ENCODE data around the gene RGS7BP. TPM values are rescaled to one million over a fixed set of nuclear protein-coding genes. Genes with fewer than 3 reads are reported as not detected.

The RGS7BP gene
- total and polyA plus RNA-seq, 12 donors = 0.54 to 23.5 (median 7.4) TPM

DNA sequence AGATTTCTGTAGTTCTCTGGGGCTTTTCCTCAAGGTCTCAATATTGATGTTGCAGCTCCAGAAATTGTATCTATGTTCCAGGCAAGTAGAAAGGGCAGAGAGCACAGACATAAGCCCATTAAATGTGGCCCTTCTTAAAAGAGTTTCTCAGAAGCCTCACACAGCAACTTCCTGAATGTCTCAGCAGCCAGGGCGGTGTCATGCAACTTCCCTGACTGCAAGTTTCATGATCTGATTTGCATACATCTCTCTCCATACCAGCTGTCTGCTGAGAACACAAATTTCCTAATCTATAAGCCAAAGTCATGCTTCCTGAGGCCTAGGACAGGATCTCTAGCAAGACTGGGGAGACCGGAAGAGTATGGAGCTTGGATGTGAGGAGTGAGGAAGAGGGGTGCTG is 13.0 kb downstream of the RGS7BP start:
- no peak for DNase-seq
- no peak overlapping the region for H3K27ac ChIP-seq
- no peaks in the 10 kb centered on the region for H3K27me3 ChIP-seq
- H3K9me3 ChIP-seq (replicated peaks in 1 of 3) = no peaks in the 10 kb centered on the region
- H3K4me1 ChIP-seq (replicated peaks in 1 of 2) = no peaks in the 10 kb centered on the region
- no peak overlapping the region for H3K4me3 ChIP-seq
- no peaks in the 10 kb centered on the region for H3K36me3 ChIP-seq (replicated peaks in 1 of 2)
- intact Hi-C loops (cut with DNase I) = no loop called here
- WGBS, 4 donors = 79 to 97% (median 89%) methylated on average over 2 of the region's 2 CpGs
- TF ChIP-seq POLR2A (IDR thresholded peaks at IDR 0.05) (no peak), CTCF (IDR thresholded peaks at IDR 0.05) (no peak)

GRCh38 chr5:64519263-64519662 is 13.4 kb downstream of the RGS7BP start:
- DNase-seq = no peak
- TF ChIP-seq CTCF (IDR thresholded peaks at IDR 0.05) (no peak), POLR2A (IDR thresholded peaks at IDR 0.05) (no peak)
- Histone ChIP-seq H3K4me1 (replicated peaks in 1 of 2) (no peaks in the 10 kb centered on the region), H3K36me3 (replicated peaks in 1 of 2) (no peaks in the 10 kb centered on the region), H3K27me3 (no peaks in the 10 kb centered on the region), H3K27ac (no peak overlapping the region), H3K9me3 (replicated peaks in 1 of 3) (no peaks in the 10 kb centered on the region), H3K4me3 (no peak overlapping the region)
- WGBS, 4 donors = 76 to 83% (median 78%) methylated on average over 4 of the region's 4 CpGs
- intact Hi-C loops (cut with DNase I) = no loop called here

- H3K4me1 ChIP-seq (replicated peaks in 1 of 2) = peaks cover 0 to 30% of the 10 kb centered on the region in 2 donors
- 74 to 85% (median 78%) methylated on average over 3 of the region's 3 CpGs for WGBS, 4 donors
- intact Hi-C loops (cut with DNase I) = no loop called here
- no peak for DNase-seq
- no peak for TF ChIP-seq POLR2A (IDR thresholded peaks at IDR 0.05)
- no peak for TF ChIP-seq CTCF (IDR thresholded peaks at IDR 0.05)
- H3K27me3 ChIP-seq = no peaks in the 10 kb centered on the region
- no peak overlapping the region for H3K4me3 ChIP-seq
- no peaks in the 10 kb centered on the region for H3K9me3 ChIP-seq (replicated peaks in 1 of 3)
- no peaks in the 10 kb centered on the region for H3K36me3 ChIP-seq (replicated peaks in 1 of 2)
- H3K27ac ChIP-seq = no peak overlapping the region
Measured at GRCh38 chr5:64526734-64527439, 21.1 kb downstream of the RGS7BP start.

DNA sequence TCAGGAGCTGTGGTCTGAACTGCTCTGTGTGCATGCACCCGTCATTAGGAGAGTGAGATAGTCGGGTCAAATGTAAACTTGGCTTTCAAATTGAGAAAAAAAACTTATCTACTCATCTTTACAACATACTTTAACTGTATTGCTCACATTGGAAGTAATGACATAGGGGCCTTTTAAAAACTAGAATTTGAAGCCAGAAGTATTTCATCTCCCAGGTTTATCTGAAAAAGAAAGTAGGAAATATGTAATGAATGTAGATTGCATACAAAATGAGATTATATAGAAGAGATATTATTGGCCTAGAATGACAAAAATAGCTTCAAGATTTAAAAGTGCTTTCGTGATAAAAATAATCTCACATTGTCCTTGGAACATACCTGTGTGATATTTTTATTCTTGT is 24.3 kb downstream of the RGS7BP start:
- WGBS, 4 donors = 36 to 53% (median 42%) methylated on average over 3 of the region's 3 CpGs
- DNase-seq = no peak
- intact Hi-C loops (cut with DNase I) = no loop called here

More for the DNA sequence above, 24.3 kb downstream of the RGS7BP start:
- no peak overlapping the region for H3K27ac ChIP-seq
- TF ChIP-seq CTCF (IDR thresholded peaks at IDR 0.05) (no peak), POLR2A (IDR thresholded peaks at IDR 0.05) (no peak)
- no peaks in the 10 kb centered on the region for H3K9me3 ChIP-seq (replicated peaks in 1 of 3)
- peaks cover 0 to 36% of the 10 kb centered on the region in 2 donors for H3K4me1 ChIP-seq (replicated peaks in 1 of 2)
- no peak overlapping the region for H3K4me3 ChIP-seq
- no peaks in the 10 kb centered on the region for H3K36me3 ChIP-seq (replicated peaks in 1 of 2)
- no peaks in the 10 kb centered on the region for H3K27me3 ChIP-seq
